ENCODE data around the gene ADAM12.
A peak's percentile ranks its signal among the peaks of the same experiment; 100 is the strongest.
"Not testable (repeated sequence)": the region's sequence is repeated elsewhere in the genome, so short reads cannot be mapped to it uniquely, and the experiment has no call there.

The ADAM12 gene

DNA sequence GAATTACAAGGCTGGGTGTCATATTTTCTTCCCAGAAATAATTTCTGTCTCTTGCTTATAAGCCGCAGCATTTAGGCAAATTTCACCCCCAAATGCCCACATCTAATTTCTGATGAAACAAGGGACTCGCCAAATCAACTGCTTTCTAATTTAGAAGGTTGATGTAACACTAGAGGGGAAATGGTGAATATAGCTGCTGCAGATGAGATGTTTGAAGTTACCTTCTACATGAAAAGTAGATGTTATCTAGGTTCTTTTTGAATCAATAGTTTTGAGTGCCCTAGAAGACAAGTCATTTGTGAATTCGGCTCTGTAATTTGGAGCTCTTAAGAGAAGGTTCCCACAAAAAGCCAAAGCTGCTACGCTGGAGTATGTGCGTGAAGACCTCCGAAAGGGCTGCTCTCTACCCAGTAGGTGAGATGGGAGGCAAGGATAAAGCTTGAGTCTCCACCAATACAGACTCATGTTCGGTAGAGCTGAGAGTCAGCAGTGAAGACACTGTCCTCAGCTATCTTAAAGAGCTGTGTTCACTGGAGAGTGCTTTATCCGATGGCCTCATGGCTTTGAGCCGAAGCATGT lies 392.5 kb downstream of the ADAM12 start:
- DNase-seq = no peak

DNA sequence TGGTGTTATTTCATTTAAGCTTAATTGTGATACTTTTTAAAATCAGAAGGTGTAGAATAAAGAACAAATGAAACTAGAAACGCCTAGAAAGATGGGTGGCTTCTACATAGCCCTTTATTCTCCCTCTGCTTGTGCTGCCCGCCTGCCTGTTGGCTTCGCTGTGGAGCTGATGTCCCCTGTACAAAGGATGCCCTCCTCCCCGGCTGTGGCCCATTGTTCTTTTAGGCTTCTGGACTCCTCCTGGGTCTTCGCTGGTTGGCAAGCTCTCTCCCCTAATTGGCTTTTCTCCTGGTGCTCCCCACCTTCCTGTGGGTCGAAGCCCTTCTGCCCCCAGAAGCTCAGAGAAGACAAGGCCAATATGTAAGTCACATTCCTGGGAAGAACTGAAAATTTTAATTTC lies 393.7 kb downstream of the ADAM12 start:
- DNase-seq = no peak

DNA sequence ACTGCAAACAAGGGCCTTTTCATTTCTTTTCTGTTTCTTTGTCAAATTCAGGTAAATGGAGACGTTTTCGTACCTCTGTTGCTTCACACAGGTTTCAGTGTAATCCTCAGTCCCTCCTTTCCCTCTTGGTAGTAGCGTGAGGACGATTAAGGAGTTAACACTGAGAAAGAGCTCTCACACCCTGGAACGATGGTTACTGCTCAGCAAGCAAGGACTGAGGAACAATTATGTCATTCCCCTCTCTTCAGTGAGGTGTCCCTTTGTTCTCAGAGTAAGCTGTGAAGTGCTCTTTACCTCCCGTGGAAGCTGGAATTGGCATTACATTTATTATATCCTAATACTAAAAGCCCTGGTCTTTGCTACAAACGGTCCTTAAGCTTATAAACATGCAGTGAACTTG lies 396.0 kb downstream of the ADAM12 start:
- DNase-seq = no peak

DNA sequence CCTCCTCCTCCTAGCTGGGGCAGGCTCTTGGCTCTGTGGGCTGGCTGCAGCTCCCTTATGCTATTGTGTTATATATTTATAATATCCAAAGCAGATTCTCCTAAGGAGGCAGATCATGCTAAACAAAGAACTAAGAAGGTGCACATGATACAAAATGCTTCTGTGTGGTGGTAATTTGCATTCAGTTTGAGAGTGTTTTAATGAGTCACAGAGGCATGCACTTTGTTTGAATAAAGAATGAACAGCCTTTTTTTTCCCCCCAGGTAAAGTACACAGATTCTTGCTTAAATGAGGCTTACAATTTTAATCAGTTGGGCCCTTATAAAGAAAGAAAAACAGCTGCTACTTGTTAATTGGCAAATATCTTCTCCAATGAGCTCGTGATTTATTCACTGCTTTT lies 396.9 kb downstream of the ADAM12 start:
- no peak for DNase-seq

DNA sequence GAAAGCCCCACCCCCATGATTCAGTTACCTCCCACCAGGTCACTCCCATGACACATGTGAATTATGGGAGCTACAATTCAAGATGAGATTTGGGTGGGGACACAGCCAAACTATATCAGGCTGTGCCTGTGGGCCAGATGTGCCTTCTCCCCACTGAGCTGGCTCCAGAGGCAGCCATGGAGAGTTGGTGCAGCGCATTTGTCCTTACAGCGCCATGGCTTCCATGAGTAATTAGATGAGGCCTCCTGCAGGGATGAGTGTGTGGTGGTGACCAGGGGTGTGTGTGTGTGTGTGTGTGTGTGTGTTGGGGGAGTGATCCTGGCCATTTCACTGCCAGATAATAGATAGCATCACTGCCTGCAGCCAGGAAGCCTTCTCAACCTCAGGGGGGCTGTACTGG lies 397.3 kb downstream of the ADAM12 start:
- no peak for DNase-seq

DNA sequence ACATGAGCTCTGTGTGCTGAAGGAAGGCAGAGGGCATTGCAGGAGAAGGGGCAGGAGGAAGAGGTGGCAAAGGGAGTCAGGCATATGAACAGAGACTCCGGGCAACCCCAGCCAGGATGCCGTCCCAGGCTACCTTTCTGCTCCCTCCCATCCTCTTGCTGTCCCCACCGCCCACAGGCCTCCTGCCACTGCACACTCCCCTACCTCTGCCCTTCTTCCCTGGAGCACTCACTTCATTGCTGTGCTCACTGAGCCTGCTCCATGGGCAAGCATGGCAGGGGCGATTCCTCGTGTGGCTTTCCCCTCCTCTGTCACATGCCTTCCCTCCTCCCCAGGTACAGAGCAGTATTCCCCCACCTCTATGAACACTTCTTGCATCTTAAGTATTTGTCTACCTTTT lies 398.5 kb downstream of the ADAM12 start:
- DNase-seq = no peak

DNA sequence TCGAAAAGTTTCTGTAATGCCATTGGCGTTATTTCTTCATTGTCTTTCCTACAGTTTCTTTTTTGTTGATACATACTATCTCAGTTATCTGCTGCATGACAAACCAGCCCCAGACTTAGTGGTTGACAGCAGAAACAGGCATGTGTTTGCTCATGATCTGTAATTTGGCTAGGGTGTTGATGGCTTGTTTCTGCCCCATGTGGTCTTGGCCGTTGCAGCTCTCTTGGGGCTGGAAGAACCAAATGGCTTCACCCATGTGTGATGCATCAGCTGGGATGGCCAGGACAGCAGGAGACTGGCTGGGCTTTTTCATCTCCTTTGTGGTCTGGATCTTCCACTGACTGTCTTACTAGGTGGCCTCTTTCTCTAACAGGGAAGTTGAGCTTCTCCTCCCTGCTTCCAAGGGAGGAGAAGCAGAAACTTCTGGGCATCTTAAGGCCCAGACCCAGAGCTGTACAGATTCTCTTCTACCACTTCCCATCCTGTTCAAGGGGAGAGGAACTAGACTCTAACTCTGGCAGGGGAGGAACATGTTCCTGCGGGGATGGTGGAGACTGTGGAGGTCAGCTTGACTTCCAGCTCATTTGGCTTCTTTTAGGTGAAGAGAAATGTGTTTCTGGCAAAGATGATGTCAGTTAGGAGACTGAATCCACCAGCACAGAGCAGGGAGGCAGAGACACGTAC lies 402.6 kb downstream of the ADAM12 start:
- no peak for DNase-seq

DNA sequence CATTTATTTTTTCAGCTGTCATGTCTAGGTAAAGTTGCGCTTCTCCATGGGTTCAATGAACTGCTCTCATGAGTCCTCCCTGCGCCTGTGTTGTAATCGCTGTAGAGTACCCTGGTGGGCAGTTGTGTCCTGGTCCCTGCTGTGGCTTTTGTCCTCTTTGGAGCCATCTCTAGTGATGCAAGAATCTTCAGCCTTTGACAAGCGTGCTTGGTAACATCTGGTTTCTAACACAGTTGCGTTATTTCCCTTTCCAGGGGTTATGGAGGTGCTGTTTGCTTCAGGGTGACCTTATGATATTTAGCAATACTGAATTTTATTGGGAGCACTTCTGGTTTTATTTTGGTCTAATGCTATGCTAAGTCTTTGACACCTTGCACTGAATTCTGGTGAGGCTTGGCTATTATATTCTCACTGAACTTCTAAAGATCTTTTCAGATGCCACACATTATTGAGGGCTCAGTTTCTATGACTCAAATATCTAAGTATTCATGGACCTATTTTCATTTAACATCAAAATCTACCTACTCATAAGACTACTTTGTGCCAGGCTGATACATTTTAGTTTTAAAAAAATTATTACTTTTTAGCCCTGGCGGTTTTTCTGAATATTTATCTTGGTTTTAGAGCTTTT lies 403.3 kb downstream of the ADAM12 start:
- no peak for DNase-seq

DNA sequence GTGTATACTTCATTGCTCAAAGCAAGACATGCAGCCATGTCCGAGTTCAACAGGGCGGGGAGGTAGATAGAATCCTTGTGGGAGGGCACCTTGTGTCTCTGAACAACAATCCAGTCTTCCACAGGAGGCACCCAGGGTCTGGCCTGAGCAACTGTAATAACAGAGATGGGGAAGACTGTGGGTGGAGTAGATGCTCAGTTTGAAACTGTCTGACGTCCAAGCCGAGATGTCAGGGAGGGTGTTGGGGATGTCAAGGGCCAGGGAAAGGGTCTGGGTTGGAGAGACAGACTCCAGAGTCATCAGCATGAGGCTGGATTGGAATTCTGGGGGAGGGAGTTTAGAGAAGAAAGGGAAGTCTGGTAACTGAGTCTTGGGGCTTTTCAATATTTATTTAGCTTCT lies 403.9 kb downstream of the ADAM12 start:
- no peak for DNase-seq

DNA sequence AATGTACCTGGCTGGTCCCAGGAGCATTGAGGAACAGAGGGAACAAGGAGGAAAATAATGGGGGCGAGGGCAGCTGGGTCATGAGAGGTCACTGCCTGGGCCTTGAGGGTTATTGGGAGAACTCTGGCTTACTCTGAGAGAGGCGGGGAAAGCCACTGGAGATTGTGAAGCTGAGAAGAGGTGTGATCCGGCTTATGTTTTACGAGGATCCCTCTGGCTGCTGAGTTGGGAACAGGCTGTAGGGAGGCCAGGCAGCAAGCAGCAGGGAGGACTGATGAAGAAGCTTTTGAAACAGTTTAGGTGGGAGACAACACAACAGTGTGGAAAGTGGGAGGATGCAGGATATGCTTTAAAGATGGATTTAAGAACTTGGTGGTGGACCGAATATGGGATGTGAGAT lies 404.6 kb downstream of the ADAM12 start:
- DNase-seq = no peak

DNA sequence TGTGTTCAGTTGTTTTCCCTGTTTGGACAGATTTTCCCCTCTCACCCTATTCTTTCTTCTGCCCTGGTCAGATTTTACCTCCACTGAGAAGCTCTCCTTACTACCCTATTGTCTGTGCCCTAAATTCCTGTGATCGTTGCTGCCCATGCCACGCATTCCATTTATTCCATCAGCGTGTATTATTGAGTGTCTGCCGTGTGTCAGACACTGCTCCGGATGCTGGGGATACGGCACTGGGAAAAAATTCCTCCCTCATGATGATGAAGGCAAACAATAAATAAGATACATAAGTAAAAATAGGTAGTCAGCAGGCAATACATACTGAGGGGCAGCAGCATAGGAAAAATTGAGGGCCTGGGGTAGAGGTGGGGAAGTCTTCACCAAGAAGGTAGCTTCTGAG lies 405.1 kb downstream of the ADAM12 start:
- DNase-seq = no peak

DNA sequence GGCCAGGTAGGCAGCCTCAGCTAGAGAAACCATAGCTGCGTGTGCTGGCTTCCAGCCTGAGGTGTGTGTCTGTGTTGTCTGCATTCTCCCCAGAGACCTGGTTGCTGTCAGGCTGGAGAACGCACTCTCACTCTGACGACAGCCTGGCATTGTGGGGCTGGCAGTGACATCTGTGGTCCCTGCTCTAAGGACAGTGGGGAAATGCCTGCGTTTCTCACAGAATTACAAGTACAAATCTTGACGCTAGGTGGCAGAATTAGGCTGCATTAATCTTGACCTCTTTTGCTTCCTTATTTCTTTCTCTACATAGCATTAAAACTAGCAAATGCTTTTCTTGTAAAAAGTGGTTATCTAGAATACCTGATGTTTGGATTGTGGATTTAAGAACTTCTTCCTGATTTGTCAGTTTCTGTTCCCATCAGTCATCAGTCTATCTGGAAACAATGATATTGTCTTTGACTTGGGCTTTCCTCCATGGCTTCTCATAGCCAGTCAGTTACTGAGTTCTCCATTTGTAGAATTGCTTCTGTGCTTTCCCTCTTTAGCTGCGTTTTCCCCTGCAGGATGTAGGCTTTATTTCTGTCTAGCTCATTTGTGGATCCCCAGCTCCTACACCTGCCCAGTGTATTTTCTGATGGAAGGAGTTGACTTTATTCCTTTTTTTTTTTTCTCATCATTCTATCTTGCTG lies 405.9 kb downstream of the ADAM12 start:
- peak in 1 of 4 experiments; percentile 16 for DNase-seq

DNA sequence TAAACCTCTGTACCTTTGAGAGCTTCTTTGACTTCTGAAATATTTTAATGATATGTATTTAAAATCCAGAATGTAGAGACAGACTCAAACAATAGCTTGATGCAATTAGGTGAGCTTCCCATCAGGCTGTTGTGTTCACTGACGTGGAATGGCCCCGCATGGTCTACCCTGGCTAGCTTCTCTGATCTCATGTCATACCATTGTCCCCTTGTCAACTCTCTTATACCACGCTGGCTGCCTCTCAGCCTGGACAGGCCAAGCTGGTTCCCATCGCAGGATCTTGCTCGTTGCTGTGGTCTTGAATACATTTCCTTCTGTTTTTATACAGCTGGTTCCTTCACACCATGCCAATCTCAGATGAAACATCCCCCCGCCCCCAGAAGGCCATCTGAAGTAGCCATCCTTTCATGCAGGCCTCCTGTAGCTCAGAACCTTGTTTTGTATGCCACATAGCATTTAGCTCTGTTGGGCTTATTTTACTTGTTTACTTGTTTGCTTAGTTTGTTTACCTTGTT lies 407.7 kb downstream of the ADAM12 start:
- no peak for DNase-seq

DNA sequence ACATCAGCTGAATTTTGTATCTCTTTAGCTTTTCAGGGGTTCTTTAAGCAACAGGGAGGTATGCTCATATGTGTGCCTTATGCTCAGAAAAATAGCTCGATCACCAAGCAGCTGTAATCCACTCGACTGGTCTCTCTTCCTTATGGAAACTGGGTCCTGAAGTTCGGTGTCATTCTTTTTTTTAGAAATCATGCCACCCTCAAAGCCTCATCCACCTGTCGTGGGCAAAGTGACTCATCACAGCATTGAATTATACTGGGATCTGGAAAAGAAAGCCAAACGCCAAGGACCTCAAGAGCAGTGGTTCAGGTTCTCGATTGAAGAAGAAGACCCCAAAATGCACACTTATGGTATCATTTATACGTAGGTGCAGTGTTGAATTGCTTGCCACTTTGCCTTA lies 408.3 kb downstream of the ADAM12 start:
- DNase-seq = no peak

DNA sequence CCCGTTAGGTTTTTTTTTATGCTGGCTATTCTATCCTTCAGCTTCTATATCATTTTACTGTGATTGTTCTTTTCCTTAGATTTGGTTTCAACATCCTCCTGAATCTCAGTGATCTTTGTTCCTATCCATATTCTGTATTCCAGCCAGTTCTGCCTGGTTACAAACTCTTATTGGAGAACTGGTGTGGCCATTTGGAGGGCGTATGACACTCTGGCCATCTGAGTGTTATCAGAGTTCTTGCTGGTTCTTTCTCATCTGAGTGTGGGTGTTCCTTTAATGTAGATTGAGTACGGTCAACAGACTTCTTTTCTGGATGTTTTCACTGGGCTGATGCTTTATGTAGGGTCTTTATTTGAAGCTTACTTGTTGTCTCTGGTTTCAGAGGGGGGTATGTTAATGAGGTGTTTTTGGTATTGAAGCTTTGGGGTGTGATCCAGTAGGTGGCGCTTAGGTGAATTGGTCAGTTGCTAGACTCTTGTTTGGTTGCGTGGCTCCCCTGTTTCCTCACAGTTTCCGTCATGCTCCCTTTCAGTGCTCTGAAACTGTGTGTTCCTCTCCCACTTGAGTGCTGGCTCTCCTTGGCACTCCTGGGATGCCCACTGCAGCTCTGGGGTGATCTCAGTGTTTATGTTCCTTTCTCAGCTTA lies 411.2 kb downstream of the ADAM12 start:
- no peak for DNase-seq

DNA sequence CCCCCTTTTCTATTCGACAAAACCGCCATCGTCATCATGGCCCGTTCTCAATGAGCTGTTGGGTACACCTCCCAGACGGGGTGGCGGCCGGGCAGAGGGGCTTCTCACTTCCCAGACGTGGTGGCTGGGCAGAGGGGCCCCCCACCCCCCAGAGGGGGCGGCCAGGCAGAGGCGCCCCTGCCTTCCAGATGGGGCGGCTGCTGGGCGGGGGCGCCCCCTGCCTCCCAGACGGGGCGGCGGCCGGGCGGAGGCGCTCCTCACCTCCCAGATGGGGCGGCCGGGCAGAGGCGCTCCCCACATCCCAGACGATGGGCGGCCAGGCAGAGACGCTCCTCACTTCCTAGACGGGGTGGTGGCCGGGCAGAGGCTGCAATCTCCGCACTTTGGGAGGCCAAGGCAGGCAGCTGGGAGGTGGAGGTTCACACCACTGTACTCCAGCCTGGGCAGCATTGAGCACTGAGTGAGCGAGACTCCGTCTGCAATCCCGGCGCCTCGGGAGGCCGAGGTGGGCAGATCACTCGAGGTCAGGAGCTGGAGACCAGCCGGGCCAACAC lies 418.1 kb downstream of the ADAM12 start:
- not testable (repeated sequence) for DNase-seq

DNA sequence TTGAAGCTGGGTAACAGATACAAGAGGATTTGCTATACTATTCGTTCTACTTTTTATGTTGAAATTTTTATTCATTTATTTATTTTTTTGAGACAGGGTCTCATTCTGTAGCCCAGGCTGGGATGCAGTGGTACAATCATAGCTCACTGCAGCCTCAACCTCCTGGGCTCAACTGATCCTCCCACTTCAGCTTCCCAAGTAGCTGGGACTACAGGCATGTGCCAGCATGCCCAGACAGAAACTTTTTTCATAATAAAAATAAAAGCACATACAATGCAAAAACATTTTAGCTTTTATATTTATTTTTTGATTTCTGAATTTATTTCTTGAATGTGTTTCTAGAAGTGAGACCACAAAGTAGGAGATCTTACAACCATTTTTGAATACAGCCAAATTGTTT lies 420.7 kb downstream of the ADAM12 start:
- DNase-seq = no peak

DNA sequence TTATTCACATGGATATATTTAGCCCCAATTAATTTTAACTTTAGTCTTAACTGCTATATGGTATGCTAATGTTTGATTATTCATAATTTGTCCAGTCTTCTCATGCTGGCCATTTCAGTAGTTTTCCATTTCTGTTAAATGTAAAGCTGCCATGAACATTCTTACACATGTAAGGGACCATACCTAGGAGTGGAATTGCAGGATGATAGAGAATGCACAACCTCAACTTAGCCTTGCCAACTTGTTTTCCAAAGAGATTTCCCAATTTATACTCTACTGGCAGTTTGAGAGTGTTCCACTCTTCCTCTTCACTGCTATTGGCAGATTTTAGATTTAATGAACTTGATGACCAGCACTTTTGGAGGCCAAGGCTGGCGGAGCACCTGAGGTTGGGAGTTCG lies 423.7 kb downstream of the ADAM12 start:
- DNase-seq = no peak
